NCI-H2227 treated with DMSO at 0.1 percent for 48 hours (cell line): ENCODE measurements around the gene KPNA3.

Source experiments
- DNase-seq: peaks from one replicate; lab custom pipeline; 2025; lab: John Stamatoyannopoulos, UW

The KPNA3 gene

GRCh38 chr13:49678191-49678914, 114.1 kb downstream of the KPNA3 start:
- no peak for DNase-seq

DNA sequence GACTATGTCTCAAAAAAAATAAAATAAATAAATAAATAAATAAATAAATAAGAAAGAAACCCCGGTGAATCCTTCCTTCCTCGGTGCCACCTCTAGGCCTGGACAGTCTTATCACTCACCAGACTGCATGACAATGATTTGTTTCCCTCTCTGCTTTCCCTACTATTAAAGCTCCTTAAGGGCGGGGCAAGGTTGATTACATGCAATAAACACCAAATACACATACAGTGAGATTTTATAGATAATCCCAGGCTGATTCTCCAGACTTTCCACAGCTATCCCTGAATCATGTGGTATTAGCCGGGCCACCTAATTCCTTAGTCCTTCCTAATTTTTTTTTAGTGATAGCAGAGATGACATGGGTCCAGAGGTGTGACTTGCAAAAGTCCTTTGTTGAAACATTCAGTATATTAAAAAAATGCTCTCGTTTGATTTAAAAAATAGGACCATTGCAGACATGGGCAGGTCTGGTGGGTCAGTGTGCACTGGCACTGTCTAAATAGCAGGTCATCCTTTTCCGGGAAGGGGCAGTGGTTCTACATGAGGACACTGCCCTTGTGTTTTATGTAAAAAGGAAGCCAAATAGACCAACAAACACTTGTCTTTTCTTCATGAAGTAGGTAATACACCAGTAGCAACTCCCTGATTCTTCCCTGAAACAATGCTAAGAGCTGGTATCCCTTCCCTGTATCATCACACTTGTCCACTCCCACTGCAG, 115.7 kb downstream of the KPNA3 start:
- DNase-seq: no peak

- DNase-seq: no peak
Observed at GRCh38 chr13:49670828-49671227, 121.7 kb downstream of the KPNA3 start.

DNA sequence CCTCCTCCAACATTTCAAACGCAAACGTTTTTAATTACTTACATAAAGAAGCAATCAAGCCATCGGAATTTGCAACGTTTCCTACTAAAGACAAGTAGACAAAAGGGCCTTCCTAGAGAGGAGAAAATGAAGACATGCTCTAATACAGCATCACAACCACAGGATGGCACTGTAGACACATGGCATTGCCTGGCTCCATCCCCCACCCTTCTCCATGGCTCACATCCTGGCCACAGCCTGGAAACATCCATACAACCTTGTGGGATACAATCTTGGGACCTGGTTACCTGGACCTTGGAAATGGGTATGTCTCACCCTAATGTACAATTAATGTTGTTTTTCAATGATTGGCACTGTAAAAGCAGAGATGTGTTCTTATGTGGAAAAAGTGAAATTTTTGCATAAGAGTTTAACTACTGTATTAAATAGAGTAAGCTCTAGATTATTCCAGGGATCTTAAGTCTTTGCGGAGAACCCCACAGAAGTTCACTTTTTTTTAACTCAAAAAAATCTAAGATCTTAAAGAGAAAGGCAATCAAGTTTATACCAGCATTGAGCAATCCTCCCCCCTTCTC, 122.7 kb downstream of the KPNA3 start:
- DNase-seq: peak; percentile 36

- no peak for DNase-seq
Observed at GRCh38 chr13:49667773-49668172, 124.7 kb downstream of the KPNA3 start.

DNA sequence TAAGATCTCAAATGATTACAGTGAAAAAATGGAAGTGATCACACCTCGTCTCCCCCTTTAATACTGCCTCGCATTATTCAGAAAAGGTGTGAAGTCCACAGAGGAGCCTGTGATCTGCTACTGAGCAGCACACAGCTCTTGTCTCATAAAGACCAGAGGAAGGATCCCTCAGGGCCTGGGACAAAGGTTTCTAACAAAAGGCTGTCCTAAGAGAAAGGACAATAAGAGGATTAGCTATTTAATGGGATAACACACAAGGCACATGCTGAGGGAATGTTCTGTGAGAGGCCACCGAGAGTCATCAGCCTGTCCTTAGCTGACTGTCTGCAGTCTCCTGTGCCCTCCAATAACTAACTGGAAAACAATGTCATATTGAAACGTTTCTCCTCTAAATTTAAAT, 127.9 kb downstream of the KPNA3 start:
- DNase-seq: no peak

GRCh38 chr13:49657241-49657641, 135.2 kb downstream of the KPNA3 start:
- DNase-seq: no peak

GRCh38 chr13:49655906-49656305, 136.6 kb downstream of the KPNA3 start:
- DNase-seq: no peak

GRCh38 chr13:49654011-49654410, 138.5 kb downstream of the KPNA3 start:
- no peak for DNase-seq

GRCh38 chr13:49653478-49653877, 139.0 kb downstream of the KPNA3 start:
- DNase-seq: no peak

DNA sequence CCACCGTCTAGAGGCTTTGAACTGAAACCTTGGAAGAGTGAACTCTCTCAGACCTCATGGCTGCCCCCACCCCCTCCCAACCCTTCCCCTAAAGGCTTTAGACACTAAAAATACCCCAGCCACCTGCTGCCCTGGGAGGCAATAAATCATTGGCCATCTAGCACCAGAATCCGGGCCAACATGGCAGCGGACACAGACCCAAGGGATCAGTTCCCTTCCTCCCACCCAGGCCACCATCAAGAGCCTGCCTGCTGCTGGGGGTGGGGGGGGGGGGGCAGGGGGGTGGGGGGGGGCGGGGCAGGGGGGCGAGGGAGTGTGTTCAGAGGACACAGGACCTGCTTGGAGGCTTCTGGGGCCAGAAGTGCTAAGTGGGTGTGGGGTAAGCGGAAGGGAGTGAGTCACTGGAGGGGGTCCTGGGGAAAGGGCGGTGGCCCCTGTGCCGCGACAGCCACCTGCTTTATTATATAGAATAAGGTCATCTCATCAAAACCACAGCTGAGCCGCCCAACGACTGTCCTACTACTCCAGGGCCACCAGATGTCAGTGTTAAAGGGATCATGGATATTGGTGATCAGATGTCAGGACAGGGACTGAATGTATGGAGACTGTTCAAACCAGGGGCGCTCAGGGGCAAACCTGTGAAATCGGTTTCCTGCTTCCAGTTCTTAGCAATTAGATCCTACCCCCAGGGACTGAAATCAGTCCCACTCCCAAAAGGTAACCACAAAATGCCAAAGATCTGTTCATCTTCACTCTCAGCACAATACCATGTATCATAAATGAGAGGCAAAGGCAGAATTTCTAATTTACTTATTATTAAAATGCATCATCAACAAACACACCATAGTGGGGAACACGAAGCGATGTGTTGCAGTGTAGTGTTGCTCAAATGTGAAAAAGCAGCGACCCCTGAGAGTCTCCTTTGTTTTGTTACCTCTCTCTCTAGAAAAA, 139.9 kb downstream of the KPNA3 start:
- DNase-seq: peak; percentile 30

DNA sequence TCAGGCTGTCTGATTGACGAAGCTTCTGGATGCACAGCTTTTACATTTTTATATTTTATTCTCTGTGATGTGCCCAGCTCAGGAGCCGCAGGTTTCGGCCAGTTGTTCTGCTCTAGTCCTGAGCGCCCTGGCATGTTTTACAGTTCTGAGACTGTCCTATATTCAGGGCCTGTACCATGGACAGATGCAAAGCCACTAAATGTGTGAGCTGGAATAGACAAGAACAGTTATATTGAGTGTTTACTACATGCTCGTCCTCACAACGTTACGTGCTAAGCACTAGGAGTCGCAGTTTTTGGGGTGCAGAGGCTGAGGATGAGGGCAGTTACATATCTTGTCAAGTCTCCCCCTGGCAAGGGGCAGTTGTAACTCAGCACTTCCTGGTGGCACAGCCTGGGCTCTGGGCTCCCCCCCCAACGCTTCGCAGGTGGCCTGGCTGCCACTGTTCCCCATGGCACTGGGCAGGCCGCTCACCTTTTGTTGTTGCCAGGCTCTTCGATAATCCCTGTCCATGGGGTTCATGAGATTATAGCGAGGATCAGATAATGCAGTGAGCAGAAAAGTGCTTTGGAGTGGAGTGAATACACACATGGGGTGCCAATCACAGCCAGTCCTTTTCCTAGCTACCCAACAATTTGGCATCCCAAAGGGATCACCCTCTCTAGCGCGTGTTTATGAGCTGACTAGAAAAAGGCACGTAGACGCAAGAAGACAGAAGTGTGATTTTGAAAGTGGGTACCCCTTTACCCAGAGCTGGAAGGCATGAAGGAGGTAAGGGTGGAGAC, 140.7 kb downstream of the KPNA3 start:
- DNase-seq: no peak

GRCh38 chr13:49649963-49650312, 142.5 kb downstream of the KPNA3 start:
- DNase-seq: no peak
